NCI-H146 (cell line): ENCODE results near the gene PAX8.
A peak's percentile ranks its signal among the peaks of the same experiment; 100 is the strongest.

Experiments
- DNase-seq: peaks from one replicate; lab custom pipeline; 2025; lab: John Stamatoyannopoulos, UW

PAX8 gene

GRCh38 chr2:113236367-113237159 lies 42.2 kb downstream of the PAX8 start:
- DNase-seq, result no peak

- peak; percentile 90 for DNase-seq
Measured at GRCh38 chr2:113235347-113236226, 43.1 kb downstream of the PAX8 start.

DNA sequence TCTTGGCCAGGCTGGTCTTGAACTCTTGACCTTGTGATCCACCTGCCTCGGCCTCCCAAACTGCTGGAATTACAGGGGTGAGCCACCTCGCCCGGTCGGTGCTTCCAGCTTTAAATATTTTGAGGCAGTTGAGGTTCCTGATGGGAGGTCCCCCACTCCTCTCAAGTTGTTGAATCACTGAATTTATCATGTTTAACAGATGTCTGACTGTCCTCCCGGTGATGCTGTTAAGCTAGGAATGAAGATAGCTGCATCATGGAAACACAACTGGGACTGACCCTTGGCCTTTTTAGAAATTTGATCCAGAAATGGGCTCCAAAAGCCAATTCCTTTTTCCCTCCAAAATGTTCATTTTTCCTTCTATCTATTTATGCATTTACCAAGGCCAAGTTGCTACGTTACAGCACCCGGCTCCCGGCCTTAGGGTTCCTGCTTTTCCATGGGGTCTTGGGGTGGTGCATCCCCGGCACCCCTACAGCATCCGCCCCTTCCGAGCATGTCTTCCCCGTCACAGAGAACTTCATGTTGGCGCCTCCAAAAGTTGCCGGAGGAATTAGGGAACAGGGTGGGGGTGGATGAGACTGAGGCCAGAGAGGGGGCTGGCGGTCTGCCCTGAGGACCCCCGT lies 43.9 kb downstream of the PAX8 start:
- no peak for DNase-seq

DNA sequence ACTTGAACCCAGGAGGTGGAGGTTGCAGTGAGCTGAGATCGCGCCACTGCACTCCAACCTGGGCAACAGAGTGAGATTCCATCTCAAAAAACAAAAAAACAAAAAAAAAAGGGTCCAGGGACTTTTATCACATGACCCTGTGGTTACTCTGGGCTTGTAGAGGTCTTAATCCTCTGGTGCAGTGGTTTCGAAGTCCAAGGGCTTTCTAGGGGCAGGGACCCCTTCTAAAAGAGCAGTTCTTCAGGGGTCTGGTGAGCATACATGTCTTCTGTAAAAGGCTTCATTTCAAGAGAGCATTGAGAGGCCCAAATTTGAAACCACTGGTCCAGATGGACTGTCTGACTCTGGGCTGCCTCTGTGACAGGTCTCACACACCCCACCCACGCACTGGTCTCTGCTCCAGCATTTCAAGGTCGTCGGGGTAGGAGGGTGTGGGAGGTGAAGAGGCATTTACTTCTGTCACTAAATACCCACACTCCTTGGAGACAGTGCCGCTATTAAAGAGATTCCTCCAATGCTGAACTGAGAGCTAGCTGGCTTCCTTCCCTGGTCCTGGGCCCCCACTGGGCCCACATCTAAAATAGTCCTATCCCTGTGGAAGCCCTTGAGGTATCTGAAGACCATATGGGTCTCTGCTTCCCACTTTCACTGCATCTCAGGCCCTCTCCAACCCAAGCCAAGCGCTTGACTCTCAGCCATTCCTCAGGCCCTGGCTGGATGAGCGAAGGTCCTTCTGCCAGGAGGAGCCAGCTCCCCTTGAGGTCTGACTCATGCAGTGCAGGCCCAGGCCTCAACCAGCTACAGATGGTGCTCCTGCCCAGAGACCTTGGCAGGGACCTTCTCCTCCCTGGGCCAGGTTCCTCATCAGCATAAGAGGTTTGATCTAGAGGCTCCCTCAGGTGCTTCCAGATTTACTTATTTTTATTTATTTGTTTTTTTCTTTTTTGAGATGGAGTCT lies 44.8 kb downstream of the PAX8 start:
- DNase-seq, result no peak

GRCh38 chr2:113232740-113233139 lies 46.0 kb downstream of the PAX8 start:
- no peak for DNase-seq

DNA sequence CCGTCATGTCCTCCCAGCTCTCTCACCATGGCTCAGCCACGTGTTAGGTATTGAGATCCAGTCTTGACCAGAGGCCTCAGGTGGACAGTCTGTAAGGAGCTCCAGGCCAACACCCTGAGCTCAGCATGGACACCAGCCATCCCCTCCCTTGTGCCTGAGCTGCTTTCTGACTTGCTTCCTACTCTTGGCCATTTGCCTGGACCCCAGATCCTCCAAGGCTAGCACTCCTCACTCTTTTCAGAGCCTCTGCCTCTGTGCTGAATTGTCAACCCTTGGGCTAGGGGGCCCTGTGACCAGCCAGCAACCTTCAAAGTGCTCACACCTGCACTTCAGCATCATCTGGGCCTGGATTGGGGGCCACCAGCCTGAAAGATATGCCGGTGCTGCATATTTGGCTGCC lies 46.6 kb downstream of the PAX8 start:
- no peak for DNase-seq

DNA sequence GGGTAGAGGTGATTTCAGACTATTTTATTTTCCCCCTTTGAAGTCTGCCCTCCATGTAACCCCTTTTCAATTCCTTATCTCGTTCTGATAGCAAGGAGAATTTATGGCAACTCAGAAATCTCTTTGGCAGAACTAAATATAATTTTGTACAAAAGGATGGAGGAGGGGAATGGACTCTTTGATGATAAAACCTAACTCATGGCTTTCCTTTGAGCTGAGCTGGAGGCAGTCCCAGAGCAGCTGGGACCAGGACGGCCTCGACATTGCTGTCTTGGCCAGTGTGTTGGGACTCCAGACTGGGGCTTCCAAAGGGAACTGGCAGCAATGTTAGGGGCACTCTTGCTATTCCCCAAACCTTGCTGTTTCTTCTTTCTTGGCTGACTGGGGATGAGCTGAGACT lies 47.7 kb downstream of the PAX8 start:
- DNase-seq, result no peak

- no peak for DNase-seq
Measured at GRCh38 chr2:113230531-113230930, 48.2 kb downstream of the PAX8 start.

GRCh38 chr2:113229795-113230194 lies 48.9 kb downstream of the PAX8 start:
- DNase-seq, result peak; percentile 59

DNA sequence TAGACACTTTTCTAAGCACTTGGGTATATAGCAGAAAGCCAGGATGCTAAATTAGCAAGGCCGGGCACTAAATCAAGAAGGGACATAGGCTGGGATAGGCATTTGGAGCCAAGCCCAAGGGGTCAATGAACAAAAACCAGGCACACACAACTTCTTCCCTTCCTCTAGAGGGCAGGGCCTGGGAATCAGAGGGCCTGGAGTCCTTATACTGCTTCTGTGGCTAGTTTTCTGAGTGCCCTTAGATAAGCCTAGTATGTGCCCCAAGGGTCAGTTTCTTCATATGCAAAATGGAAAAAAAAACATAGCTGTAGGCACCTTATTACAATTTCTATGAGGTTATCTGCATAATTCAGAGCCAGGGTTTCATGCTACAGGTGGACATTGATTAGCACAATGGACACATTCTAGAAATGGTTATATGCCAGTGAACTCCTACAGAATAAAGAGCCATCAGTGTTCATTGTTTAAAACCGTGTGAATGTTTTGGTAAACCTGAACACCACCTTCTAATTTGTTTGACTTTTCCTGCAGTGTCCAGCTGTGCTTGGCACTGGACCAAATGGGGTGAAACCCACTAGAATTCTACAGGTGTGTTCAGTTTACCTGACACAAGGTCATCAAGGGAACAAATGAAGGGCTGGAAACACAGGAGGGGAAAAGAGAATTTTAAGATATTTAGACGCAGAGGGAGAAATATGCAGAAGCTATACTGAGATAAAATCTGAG lies 49.6 kb downstream of the PAX8 start:
- DNase-seq, result peak; percentile 86

- DNase-seq, result no peak
Measured at GRCh38 chr2:113228351-113228750, 50.4 kb downstream of the PAX8 start.

DNA sequence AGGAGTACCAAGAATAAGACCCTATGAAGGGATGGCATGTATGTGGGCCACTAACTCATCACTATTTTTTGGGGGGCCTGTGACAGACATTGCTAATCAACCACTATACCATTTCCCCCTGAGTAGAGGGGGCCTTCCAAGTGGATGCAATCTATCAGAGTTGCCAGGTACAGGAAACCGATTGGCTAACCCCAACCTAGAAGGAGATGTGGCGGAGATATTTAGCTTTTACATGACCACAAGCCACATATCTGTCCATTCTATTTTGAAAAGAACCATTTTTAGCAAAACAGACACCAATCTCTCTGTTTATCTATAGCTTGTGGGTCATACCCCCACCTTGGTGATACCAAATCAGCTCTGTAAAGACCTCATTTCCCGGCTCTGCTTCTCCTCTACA lies 51.0 kb downstream of the PAX8 start:
- no peak for DNase-seq

DNA sequence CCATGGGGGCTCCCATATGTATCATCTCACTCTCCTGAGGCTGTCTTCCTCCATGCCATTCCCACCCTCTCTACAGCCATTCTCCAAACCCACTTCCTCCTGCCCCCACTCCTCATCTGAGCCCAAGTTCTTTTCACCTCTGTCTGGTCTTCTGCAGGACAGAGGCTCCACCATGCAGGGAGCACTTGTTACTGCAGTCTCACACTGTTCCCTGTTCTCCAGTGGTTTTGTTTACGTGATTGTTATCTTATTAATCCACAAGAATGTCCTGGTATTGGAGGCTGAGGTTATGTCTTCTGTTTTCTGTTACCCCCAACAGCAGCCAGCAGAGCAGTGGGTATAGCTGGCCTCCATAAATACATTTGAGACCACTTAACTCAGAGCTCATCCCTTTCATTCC lies 51.4 kb downstream of the PAX8 start:
- DNase-seq, result no peak

GRCh38 chr2:113226462-113226861 lies 52.3 kb downstream of the PAX8 start:
- no peak for DNase-seq

DNA sequence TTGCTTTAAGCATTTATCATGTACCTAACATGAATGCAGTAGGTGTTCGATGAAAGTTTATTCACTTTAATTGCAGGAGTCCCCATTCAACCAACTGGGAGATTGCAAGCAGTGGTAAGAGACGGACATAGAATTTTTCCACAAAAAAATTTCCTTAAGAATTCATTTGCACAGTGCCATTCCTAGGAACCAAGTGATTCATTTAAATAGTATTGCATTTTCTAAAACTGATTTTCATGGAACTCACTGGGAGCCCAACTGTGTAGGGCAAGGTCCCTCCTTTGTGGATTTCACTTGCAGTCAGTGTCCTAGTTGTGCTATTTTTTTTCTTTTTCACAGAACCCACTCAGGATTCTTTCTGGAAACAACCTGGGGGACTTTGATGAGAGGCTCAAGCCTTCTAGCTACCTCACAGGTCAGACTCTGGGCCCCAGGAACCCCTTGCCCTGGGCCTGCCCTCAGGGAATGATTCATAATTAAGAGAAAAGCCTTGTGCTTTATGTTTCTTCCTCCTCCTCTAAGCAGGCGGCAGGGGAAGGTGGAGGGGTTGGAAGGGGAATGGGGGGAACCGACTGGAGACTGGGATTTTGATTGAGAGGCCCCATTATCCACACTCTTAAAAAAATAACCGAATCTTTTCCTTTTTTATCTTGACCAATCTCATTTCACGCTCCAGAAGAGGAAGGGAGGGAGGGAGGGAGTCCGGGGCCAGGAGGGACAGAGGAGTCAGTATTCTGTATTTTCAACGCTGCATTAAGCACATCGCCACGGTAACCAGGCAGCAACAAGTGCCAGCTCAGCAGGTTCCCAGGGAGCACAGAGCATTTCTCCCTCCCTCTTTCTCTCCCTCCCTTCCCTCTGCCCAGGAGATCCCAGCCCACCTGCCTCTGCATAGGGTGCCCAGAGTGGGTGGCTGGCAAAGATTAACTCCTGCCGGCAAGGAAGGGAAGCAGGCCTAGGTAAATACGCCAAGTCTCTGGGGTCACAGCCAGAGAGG lies 53.2 kb downstream of the PAX8 start:
- peak; percentile 75 for DNase-seq

GRCh38 chr2:113224647-113225236 lies 54.0 kb downstream of the PAX8 start:
- DNase-seq, result no peak

GRCh38 chr2:113223813-113224212 lies 54.9 kb downstream of the PAX8 start:
- DNase-seq, result no peak

GRCh38 chr2:113221846-113222245 lies 56.9 kb downstream of the PAX8 start:
- DNase-seq, result no peak
